Stimulated activated naive CD8-positive, alpha-beta T cell treated with anti-CD3 and anti-CD28 coated beads, Interleukin-15, Interleukin-2, amounts not matched to agents 100 ng/mL and 50 ng/mL, for 24 hours (primary cell): ENCODE results near the gene LETMD1.
"Not testable (repeated sequence)": the region's sequence is repeated elsewhere in the genome, so short reads cannot be mapped to it uniquely, and the experiment has no call there.

Experiments
- H3K27ac Mint-ChIP-seq: one replicate; pipeline ENCODE4 v1.8.0; 2021; ENCODE audit warnings: mild to moderate bottlenecking, mixed read lengths
- H3K27me3 Mint-ChIP-seq: one replicate; pipeline ENCODE4 v1.8.0; 2021; ENCODE audit warnings: mixed read lengths
- H3K36me3 Mint-ChIP-seq: one replicate; pipeline ENCODE4 v1.8.0; 2021; ENCODE audit warnings: low read depth, mixed read lengths
- H3K4me1 Mint-ChIP-seq: one replicate; pipeline ENCODE4 v1.8.0; 2021; ENCODE audit warnings: low read depth, mixed read lengths
- H3K4me3 Mint-ChIP-seq: one replicate; pipeline ENCODE4 v1.8.0; 2021; ENCODE audit warnings: mild to moderate bottlenecking, mixed read lengths
- H3K9me3 Mint-ChIP-seq: one replicate; pipeline ENCODE4 v1.8.0; 2021; ENCODE audit warnings: mixed read lengths

The LETMD1 gene

GRCh38 chr12:51047655-51048540 is at the start of gene LETMD1:
Gene LETMD1 (plus strand): TSS chr12:51048327. CDS start chr12:51048357, 30 bp downstream.
- Mint-ChIP-seq H3K4me1 (peaks cover 32% of the 10 kb centered on the region), H3K27me3 (no peaks in the 10 kb centered on the region), H3K4me3 (peak within 1 kb of the TSS; percentile 99), H3K36me3 (peaks cover 26% of the 10 kb centered on the region), H3K9me3 (no peaks in the 10 kb centered on the region), H3K27ac (peak within 1 kb of the TSS; percentile 96)

- Mint-ChIP-seq H3K4me3 (no peak overlapping the region), H3K9me3 (no peaks in the 10 kb centered on the region), H3K27ac (peak overlapping the region; percentile 61), H3K4me1 (peaks cover 18% of the 10 kb centered on the region), H3K36me3 (peaks cover 63% of the 10 kb centered on the region), H3K27me3 (no peaks in the 10 kb centered on the region)
Observed at GRCh38 chr12:50999093-50999492, 49.0 kb upstream of the LETMD1 start.

- Mint-ChIP-seq H3K27ac (peak overlapping the region; percentile 46), H3K4me1 (peaks cover 18% of the 10 kb centered on the region), H3K9me3 (no peaks in the 10 kb centered on the region), H3K36me3 (peaks cover 61% of the 10 kb centered on the region), H3K4me3 (no peak overlapping the region), H3K27me3 (no peaks in the 10 kb centered on the region)
Observed at GRCh38 chr12:51000245-51000644, 47.9 kb upstream of the LETMD1 start.

GRCh38 chr12:51001799-51002198 is 46.3 kb upstream of the LETMD1 start:
- Mint-ChIP-seq H3K9me3 (no peaks in the 10 kb centered on the region), H3K27ac (no peak overlapping the region), H3K36me3 (peaks cover 62% of the 10 kb centered on the region), H3K27me3 (no peaks in the 10 kb centered on the region), H3K4me1 (peaks cover 18% of the 10 kb centered on the region), H3K4me3 (no peak overlapping the region)

- Mint-ChIP-seq H3K27me3 (no peaks in the 10 kb centered on the region), H3K27ac (no peak overlapping the region), H3K9me3 (no peaks in the 10 kb centered on the region), H3K4me1 (peaks cover 21% of the 10 kb centered on the region), H3K36me3 (peaks cover 63% of the 10 kb centered on the region), H3K4me3 (no peak overlapping the region)
Observed at GRCh38 chr12:51004504-51004903, 43.6 kb upstream of the LETMD1 start.

GRCh38 chr12:51005030-51005429 is 43.1 kb upstream of the LETMD1 start:
- Mint-ChIP-seq H3K36me3 (peaks cover 59% of the 10 kb centered on the region), H3K9me3 (no peaks in the 10 kb centered on the region), H3K4me1 (peaks cover 21% of the 10 kb centered on the region), H3K27me3 (no peaks in the 10 kb centered on the region), H3K4me3 (no peak overlapping the region), H3K27ac (no peak overlapping the region)

- Mint-ChIP-seq H3K4me3 (no peak overlapping the region), H3K4me1 (peaks cover 20% of the 10 kb centered on the region), H3K36me3 (peaks cover 52% of the 10 kb centered on the region), H3K27ac (peak overlapping the region; percentile 38), H3K27me3 (no peaks in the 10 kb centered on the region), H3K9me3 (no peaks in the 10 kb centered on the region)
Observed at GRCh38 chr12:51005671-51006070, 42.5 kb upstream of the LETMD1 start.

GRCh38 chr12:51008329-51009055 is 39.6 kb upstream of the LETMD1 start:
- H3K4me3 Mint-ChIP-seq: peak overlapping the region; percentile 40
- H3K27me3 Mint-ChIP-seq: no peaks in the 10 kb centered on the region
- H3K36me3 Mint-ChIP-seq: peaks cover 39% of the 10 kb centered on the region
- H3K9me3 Mint-ChIP-seq: no peaks in the 10 kb centered on the region
- peaks cover 41% of the 10 kb centered on the region for H3K4me1 Mint-ChIP-seq
- peak overlapping the region; percentile 73 for H3K27ac Mint-ChIP-seq

- no peaks in the 10 kb centered on the region for H3K9me3 Mint-ChIP-seq
- no peaks in the 10 kb centered on the region for H3K27me3 Mint-ChIP-seq
- peaks cover 35% of the 10 kb centered on the region for H3K36me3 Mint-ChIP-seq
- H3K4me1 Mint-ChIP-seq: peaks cover 42% of the 10 kb centered on the region
- H3K27ac Mint-ChIP-seq: peak overlapping the region; percentile 73
- H3K4me3 Mint-ChIP-seq: peak overlapping the region; percentile 40
Observed at GRCh38 chr12:51009056-51009440, 39.1 kb upstream of the LETMD1 start.

GRCh38 chr12:51011955-51012354 is 36.2 kb upstream of the LETMD1 start:
- Mint-ChIP-seq H3K27me3 (no peaks in the 10 kb centered on the region), H3K4me1 (peaks cover 42% of the 10 kb centered on the region), H3K27ac (peak overlapping the region; percentile 26), H3K4me3 (no peak overlapping the region), H3K9me3 (no peaks in the 10 kb centered on the region), H3K36me3 (peaks cover 14% of the 10 kb centered on the region)

GRCh38 chr12:51012570-51013236 is 35.4 kb upstream of the LETMD1 start:
- Mint-ChIP-seq H3K36me3 (peaks cover 12% of the 10 kb centered on the region), H3K27me3 (no peaks in the 10 kb centered on the region), H3K27ac (peak overlapping the region; percentile 26), H3K9me3 (no peaks in the 10 kb centered on the region), H3K4me1 (peaks cover 43% of the 10 kb centered on the region), H3K4me3 (no peak overlapping the region)

GRCh38 chr12:51013441-51013840 is 34.7 kb upstream of the LETMD1 start:
- Mint-ChIP-seq H3K4me1 (peaks cover 45% of the 10 kb centered on the region), H3K4me3 (no peak overlapping the region), H3K9me3 (no peaks in the 10 kb centered on the region), H3K27ac (no peak overlapping the region), H3K27me3 (no peaks in the 10 kb centered on the region), H3K36me3 (peaks cover 6% of the 10 kb centered on the region)

GRCh38 chr12:51014467-51014866 is 33.7 kb upstream of the LETMD1 start:
- H3K36me3 Mint-ChIP-seq, H3K27me3 Mint-ChIP-seq, H3K27ac Mint-ChIP-seq, H3K4me3 Mint-ChIP-seq, H3K9me3 Mint-ChIP-seq: not testable (repeated sequence)
- peaks cover 40% of the 10 kb centered on the region for H3K4me1 Mint-ChIP-seq

GRCh38 chr12:51017452-51017851 is 30.7 kb upstream of the LETMD1 start:
- Mint-ChIP-seq H3K36me3 (peaks cover 5% of the 10 kb centered on the region), H3K4me3 (no peak overlapping the region), H3K4me1 (peaks cover 47% of the 10 kb centered on the region), H3K27ac (no peak overlapping the region), H3K9me3 (no peaks in the 10 kb centered on the region), H3K27me3 (no peaks in the 10 kb centered on the region)

GRCh38 chr12:51018956-51019355 is 29.2 kb upstream of the LETMD1 start:
- Mint-ChIP-seq H3K4me1 (peaks cover 46% of the 10 kb centered on the region), H3K36me3 (peaks cover 9% of the 10 kb centered on the region), H3K4me3 (no peak overlapping the region), H3K9me3 (no peaks in the 10 kb centered on the region), H3K27ac (no peak overlapping the region), H3K27me3 (no peaks in the 10 kb centered on the region)
